HG03565 (cell line): Measurements from ENCODE around the gene SPTLC2.
"Not testable (repeated sequence)": the region's sequence is repeated elsewhere in the genome, so short reads cannot be mapped to it uniquely, and the experiment has no call there.

ENCODE experiments used
- ATAC-seq: cut with Tn5 transposase; IDR thresholded peaks from one replicate; pipeline ENCODE4 v1.9.1; 2021; ENCODE audit warnings: mild to moderate bottlenecking, moderate library complexity; ENCODE audit not compliant: unreplicated experiment

Gene SPTLC2

DNA sequence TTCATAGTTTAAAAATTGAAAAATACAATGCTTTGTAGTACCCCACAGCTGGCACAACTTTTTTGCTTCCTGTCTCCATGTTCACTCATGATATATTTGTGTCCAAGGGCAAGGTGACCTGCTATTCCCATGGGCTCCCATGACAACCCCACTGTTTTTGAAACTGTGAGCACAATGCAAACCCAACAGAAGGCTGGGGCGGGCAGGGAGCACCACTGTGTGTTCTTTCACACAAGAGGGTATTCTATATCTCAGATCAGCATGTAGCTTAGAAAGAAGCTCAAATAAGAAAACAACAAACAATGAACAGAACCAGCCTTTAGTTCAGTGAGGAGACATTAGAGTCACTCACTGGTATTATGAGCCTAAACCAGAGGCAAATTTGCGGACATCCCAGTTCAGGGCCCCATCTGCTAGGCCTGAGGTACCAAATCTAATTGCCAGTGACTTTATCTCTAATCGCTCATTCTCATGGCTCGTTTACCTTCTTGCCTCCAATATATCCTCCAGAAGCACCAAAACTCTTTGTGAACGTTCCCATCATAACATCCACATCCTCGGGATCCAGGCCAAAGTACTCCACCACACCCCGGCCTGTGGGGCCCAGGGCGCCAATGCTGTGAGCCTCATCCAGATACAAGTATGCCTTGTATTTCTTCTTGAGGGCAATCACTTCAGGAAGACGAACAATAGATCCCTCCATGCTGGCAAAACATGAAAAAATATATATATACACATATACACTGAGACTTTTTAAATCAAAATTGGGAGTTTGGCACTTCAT, 61.4 kb downstream of the SPTLC2 start:
- ATAC-seq: peak; percentile 14

- ATAC-seq: peak; percentile 47
These were observed 62.2 kb downstream of the SPTLC2 start for GRCh38 chr14:77554207-77554606.

- ATAC-seq: no peak
These were observed 67.0 kb downstream of the SPTLC2 start for GRCh38 chr14:77549451-77549850.

DNA sequence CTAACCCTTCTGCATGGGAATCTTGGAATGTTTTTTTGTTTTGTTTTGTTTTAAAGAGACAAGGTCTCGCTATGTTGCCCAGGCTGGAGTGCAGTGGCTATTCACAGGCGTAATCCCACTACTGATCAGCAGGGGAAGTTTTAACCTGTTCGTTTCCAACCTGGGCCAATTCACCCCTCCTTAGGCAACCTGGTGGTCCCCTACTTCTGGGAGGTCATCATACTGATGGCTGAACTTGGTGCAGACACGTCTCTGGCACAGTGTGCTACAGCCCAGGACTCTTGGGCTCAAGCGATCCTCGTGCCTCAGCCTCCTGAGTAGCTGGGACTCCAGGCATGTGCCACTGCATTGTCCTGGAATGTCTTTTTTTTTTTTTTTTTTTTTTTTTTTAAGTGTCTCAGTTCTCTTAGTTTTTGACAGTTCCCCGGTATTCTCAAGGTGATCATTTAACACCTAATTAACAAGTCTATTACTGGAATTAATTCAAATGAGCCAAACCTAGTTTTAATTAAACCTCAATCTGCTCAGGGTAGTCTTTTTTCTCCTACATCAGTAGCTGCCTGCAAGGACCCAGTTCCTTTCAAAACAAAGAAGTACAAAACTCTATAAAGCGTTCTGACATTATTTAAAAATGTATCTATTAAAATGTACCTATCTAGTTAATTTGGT, 68.8 kb downstream of the SPTLC2 start:
- no peak for ATAC-seq

DNA sequence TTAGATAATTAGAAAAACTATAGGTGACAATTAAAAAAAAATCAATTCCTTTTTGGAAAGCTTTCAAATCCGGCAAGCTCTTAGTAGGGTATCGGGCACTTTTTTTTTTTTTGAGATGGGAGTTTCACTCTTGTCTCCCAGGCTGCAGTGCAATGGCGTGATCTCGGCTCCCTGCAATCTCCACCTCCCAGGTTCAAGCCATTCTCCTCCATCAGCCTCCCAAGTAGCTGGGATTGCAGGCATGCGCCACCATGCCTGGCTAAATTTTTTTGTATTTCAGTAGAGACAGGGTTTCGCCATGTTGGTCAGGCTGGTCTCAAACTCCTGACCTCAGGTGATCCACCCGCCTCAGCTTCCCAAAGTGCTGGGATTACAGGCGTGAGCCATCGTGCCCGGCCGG, 71.3 kb downstream of the SPTLC2 start:
- ATAC-seq: not testable (repeated sequence)

DNA sequence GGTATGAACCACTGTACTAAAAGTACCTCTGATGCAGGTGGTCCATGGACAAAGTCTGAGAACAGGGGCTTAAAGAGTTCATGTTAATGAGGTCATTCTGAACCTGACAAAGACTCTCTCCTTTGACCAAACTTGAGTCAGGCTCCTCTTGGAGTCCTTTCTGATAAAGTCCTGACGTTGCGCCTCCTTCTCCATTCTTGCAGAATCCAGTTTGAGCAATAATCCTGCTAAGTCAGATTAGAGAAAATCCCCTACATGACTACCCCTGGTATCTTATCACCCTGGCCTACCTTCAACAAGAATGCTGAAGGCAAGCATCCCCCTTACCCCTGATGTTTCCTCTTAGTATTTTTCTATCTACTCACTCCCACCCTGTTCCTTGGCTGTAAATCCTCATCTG, 71.9 kb downstream of the SPTLC2 start:
- no peak for ATAC-seq

DNA sequence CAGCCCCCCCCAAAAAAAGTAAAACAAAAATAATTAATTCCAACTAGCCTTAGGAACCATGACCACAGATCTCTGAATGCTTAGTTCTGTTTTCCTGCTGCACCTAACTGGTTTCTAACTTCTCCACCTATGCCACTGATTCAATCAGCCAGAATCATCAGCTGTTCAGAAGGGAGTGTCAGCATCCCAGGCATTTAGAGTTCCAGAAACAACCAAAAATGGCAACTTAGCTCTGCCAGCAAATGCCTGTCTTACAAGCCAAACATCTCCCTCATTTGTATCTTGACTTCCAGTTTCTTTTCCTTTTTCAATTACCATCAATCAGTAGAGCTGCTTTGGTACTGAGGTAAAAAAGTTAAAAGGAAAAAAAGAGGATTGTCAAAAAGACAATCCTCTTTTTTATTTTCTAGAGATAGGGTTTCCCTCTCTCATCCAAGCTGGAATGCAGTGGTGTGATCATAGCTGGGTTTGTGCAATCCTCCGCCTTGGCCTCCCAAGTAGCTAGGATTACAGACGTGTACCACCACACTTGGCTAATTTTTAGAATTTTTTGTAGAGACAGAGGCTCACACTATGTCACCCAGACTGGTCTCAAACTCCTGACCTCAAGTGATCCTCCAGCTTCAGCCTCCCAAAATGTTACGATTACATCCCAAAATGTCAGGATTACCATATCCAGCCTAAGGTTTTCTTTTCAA, 72.7 kb downstream of the SPTLC2 start:
- ATAC-seq: no peak

- ATAC-seq: no peak
These were observed 73.2 kb downstream of the SPTLC2 start for GRCh38 chr14:77543240-77543551.

GRCh38 chr14:77542421-77543239, 73.8 kb downstream of the SPTLC2 start:
- no peak for ATAC-seq

- no peak for ATAC-seq
These were observed 74.5 kb downstream of the SPTLC2 start for GRCh38 chr14:77541905-77542304.

- not testable (repeated sequence) for ATAC-seq
These were observed 79.5 kb downstream of the SPTLC2 start for GRCh38 chr14:77536951-77537350.

DNA sequence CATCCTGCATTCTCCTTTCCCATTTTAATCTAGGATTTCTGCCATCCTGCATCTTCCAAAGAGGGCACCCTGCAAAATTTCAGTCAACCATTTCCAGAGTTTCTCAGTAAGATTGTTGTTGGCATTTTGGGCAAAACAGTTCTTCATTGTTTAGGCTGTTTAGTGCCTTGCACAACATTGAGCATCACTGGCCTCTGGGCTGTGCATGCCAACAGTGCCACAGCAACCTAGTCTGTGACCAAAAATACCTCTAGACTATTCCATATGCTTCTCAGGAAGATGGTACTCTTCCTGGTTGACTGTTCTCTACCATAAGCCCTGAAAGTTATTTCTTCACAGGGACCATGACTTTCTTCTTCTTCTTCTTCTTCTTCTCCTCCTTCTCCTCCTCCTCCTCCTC, 85.4 kb downstream of the SPTLC2 start:
- ATAC-seq: no peak

GRCh38 chr14:77529963-77530362, 86.5 kb downstream of the SPTLC2 start:
- no peak for ATAC-seq

- no peak for ATAC-seq
These were observed 87.2 kb downstream of the SPTLC2 start for GRCh38 chr14:77529213-77529612.

DNA sequence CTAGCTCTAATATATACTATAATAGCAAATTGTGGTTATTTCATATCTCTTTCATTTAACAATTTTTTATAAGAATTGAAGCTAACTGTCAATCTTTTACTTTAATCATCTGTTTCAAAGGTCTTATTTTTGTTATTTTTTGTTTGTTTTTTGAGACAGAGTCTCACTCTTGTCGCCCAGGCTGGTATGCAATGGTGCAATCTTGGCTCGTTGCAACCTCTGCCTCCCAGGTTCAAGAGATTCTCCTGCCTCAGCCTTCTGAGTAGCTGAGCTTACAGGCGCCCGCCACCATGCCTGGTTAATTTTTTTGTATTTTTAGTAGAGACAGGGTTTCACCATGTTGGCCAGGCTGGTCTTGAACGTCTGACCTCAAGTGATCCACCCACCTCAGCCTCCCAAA, 87.7 kb downstream of the SPTLC2 start:
- ATAC-seq: not testable (repeated sequence)

DNA sequence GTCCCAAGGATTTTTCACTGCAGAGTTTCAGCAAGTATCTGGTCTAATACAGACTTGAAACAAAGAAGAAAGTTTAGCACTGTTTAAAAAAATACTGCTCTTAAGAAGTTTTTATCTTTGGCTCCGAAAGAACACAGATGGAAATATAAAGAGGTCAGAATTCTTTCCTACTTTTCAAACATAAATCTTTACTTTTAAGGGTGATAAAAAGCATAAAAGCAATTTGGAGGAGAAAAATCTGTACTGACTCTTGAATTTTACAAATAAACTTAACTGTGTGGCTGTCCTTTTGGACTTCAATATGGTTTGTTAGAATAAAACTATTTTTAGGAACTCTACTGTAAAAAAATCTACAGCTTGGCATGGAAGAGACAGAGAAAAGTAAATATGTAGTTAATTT, 90.2 kb downstream of the SPTLC2 start:
- no peak for ATAC-seq

GRCh38 chr14:77524536-77524935, 91.9 kb downstream of the SPTLC2 start:
- no peak for ATAC-seq

DNA sequence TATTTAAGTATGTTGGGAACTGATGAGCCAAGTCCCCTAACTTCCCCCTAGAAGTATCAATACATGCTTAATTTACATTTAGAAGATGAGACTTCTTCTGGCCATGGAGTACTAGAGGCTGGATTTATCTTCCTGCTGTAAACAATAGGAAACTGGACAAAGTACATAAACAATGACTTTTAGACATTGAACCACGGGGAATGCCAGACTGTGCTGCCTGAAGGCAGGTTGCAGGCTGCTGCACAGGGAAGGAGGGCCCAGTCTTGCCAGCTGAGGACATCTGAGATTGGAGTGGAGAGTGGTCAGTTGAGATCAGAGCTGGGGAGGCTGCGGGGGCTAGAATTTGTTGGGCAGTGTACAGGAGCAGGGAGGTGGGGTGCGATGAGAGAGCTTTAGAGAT, 93.3 kb downstream of the SPTLC2 start:
- ATAC-seq: no peak

DNA sequence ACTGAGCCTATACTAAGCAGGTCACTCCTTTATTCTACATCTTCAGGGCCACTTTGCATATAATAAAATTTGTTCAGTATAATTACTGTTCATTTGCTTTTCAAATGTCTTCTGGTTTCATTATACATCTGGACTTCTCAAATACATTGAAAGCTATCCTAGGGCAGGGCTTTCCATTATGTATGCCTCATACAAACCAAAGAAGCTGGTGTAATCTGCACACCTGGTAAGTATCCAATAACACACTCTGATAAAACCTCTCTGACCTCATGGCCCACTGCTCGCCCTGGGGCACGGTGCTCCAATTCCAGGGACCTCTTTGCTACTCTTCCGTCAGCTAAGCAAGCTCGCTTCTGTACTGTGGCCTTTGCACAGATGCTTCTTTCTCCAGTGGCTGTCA, 95.9 kb downstream of the SPTLC2 start:
- ATAC-seq: no peak

DNA sequence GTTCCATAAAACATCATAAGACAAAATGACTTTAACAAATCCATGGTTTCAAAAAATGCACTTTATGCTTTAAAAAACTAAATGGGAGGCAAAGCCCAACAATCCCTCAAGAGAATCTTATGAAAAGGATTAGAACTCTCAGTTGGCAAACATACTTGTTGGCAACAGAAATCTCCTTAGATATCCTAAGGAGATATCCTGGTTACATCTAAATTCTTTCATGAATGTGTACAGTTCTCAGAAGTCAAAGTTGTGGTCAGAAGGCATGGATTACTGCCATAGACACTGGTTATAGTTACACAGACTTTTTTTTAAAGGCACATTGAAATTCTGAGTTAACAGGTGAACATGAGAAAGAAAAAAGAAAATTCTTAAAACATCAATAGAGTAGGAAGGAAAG, 100.3 kb downstream of the SPTLC2 start:
- no peak for ATAC-seq

DNA sequence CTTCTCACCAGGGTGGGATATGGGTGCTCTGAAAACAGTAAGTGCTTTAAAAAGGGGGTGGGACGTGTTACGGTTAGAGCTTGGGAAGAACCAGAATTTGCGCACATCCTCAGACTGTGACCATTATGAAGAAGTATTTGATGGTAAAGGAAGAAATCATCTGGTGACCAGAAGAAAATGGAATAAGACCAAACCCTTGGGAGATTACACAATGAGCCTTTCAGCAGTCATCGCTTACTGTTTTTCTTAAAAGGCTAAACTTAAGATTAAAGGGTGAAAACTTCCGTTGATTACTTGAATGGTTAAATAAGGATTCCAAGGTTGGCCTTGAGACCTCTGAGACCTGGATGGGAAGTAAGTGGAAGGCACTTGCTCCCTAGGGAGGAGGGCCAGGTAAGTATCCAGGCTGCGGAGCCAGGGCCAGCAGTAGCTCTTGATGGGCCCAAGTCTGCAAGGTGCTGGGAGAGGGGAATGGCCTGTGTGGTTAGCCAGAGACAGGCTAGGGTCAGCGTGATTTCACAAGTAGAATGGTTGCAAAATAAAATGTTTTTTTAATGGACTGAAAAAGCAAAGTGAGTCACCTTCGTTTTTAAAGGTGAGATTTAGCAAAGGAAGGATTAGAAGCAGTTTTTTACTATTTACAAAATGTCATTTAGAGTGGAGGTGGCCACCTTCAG, 104.8 kb downstream of the SPTLC2 start:
- ATAC-seq: no peak
